Dermis microvascular lymphatic vessel endothelial cell (primary cell): ENCODE results near the gene SIK3. TPM values are rescaled to one million over a fixed set of nuclear protein-coding genes. Genes with fewer than 3 reads are reported as not detected.
"Not testable (repeated sequence)": the region's sequence is repeated elsewhere in the genome, so short reads cannot be mapped to it uniquely, and the experiment has no call there.

Experiments
- DNase-seq, 2 donors: peaks; one replicate each; pipeline versions ENCODE4 v3.0.0 to v3.0.0-alpha.2; 2010; ENCODE audit warnings: low read depth in 2 of 2
- total RNA-seq: library from RNA; depleted of rRNA; stranded (reverse); fragments of >200 nt; gene quantifications from 2 replicates; pipeline ENCODE4 v1.2.1, GENCODE V29; 2014

The SIK3 gene
- total RNA-seq, 1 donor from 2014 or later = 6.4 TPM

DNA sequence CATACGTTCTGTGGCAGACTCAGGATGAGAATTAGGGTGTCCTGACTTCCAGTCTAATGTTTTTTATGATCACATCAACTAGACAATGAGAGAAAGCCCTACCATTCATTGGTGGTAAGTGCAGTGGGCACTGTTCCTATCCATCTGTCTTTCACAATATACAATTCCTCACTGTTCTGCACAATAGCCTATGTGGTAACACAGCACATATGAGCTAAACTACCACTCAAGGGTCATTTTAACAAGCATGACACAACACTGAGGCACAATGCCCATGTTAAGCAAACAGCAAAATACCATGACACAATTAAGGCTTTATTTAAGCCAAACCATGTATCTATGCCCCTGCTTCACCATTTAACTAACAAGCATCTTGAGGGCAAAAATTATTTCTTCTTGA is 52.3 kb downstream of the SIK3 start:
- no peak for DNase-seq

DNA sequence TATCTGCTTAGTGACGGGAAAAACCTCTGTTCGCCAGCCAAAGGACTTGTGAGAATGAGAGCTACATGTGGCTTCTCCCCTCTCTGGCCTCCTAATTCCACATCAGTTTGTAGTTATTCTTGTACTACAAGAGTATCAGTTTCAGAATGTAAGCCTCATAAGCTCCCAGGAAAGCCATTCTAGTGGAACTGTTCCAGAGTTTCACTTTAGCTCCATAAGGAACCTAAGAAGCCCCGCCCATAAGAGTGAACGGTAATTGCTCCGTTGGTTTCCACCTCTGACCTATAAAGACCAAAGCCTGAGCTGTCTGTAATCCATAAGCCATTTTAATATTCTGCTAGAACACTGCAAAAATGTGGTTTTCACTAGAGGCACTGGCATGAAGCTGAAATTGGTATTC is 53.0 kb downstream of the SIK3 start:
- no peak for DNase-seq

DNA sequence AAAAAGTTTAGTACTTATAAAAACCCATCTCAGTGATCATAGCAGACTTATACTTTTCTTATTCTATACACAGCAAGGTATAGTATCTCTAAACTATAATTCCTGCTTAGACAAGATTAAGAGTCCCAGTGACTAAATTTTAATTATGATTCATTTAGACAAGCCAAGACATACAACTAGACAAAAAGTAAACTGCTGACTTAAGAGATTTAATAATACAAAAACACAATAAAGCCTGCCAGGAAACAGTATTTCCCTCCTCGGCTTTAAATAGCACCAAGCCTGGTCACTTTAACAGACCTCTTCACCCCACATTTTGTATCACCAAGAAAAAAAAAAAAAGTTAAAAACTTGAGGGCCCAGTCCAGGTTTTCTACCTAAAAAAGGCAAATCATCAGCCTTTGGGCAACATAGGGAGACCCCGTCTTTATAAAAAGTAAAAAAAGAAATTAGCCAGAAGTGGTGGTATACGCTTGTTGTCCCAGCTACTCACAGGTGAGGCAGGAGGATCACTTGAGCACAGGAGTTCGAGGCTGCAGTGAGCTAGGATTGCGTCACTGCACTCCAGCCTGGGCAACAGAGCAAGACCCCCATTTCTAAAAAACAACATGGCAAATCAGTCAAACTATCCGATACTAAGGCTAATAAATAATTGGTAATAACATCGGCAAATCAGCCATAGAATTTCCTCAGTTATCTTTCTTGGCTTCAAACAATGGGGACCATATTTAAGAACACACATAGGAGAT is 53.8 kb downstream of the SIK3 start:
- peak in 1 of 2 donors; percentile 58 for DNase-seq

DNA sequence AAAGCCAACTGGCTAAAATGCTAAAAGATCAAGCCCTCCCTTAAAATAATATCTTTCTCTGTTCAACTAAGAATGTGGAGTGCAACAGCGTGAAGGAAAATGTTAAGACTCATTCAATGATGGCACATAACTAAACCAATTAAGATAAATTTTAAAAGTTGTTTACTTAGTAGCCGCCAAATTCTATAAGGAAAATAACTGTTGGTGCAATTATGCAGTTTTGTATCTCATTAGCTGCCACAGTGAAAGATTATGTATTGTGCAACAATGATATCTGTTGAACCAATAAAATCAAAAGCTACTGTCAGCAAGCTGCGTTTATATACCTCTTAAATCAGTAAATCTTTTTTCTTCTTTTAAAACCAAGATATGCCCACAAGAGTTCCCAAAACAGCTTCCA is 55.5 kb downstream of the SIK3 start:
- no peak for DNase-seq

DNA sequence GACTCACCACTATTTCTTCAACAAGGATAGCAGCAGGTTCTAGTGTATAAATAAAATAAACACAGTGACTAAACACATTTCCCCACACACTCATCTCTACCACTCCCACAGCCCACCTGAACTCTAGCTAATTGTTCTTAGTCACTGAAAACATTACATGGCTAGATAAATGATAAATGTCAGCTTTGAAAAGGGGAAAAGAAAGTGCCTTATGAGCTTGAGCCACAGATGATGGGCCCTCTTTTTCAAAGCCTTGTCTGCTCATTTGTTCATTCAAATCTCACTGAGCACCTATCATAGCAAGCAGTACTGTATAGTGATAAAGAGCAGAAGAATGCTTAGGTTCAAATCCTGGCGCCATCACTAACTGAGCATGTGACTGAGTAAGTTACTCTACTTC is 58.3 kb downstream of the SIK3 start:
- DNase-seq = peak in 1 of 2 donors; percentile 35

DNA sequence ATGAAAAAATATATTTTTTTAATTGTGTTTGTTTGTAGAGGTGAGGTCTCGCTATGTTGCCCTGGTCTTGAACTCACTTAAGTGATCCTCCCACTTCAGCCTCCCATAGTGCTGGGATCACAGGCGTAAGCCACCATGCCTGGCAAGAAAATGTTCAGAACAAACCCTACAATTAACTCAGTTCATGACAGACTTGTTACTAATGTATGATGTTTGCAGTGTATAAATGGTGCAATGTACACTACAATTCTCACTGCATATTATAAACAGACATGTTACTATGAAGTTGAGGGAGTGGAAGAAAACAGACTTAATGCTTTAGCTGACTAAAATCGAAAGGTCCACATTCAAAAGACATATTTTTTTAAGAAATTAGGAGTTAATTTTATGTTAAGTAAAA is 59.0 kb downstream of the SIK3 start:
- no peak for DNase-seq

DNA sequence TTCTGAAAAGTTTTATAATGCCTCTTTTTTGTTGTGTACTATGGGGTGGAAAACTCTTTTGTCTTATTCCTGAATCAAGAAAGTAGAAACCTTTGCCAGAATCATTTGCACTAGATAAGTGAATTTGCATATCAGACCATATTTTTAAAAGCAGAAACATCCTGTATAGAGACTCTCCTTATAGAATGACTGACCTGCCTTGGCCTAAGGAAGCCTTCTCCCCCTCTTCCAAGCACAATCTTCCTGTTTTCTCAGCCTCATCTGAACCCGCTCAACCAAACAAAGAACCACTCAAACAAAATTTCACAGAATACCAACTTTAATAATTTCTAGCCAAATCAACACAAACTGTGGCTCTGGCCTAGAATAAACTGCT is 60.3 kb downstream of the SIK3 start:
- peak in 1 of 2 donors; percentile 61 for DNase-seq

DNA sequence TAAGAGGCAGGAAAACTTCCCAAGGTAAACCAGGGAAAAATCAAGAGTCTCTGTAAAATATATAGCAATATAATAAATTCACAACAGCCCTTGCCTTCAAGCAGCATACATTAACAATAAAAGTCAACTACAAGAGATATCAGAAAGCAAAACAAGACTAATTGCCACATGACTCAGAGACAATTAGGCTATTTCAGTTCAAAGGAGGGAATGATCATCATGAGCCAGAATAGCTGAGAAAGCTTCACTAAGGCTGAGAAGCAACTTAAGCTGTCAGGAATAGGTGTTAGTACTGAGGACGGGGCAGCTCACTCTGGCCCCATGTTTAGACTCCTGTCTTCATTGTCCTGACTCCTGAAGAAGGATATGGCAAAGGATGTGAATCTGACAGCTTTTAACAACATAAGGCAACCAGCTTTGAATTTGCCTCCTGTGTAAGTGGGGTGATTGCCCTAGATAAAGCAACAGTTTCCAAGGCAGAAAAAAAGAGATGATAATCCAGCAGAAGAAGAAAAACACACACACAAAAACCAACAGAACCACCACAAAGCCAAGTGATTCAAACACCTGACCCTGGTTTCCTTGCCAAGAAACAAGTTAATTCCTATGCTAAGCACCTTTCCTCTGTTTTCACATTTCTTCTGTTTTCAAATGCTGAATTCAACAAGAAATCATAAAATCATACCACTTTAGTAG is 60.8 kb downstream of the SIK3 start:
- peak in 1 of 2 donors; percentile 70 for DNase-seq

DNA sequence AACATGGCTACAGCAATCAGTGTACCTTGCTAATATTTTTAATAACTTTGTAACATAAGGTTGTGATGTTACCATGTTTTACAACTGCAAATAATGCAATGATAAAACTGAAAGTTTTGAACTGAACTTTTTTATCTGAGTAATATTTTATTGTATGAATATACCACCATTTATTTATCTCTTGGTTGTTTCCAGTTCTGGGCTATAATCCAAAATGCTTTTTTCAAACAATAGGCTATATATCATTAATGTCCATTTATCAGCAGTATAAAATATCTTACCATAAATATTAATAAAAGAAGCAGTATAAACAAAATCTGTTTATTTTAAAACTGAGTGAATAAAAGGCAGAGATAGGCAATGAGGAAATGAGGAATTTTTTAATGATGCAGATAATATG is 63.3 kb downstream of the SIK3 start:
- peak in 1 of 2 donors; percentile 30 for DNase-seq

DNA sequence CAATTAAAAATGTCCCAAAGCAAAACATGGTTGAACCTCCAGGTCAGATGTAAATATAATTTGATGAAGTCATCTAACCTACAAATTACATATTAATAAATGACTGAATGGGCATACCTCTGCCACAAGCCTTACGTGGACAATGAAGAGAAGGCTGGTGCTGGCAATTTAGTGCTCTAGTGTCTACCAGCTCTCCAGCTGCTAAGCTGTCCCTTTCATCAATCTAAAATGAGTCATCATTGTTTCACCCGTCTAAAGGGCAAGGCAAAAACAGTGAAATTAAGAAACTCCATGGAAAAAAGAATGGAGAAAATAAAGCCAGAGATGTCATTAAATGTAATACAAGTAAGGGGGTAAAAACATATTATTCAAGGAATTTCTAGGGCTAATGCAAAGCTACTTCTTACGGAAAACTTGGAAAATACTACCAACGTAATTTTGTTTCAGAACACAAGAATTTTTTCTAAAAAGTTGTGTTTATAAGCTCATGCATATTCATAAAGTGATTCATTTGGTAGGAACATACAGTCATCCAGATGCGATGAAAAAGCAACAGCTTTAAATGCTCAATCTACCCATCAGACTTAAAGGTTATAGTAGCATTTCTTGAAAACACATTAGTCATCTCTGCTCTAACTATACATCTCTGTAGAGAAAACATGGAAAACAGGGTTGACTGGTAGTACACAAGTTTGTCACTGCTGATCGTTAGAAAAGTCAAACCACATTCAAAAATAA is 71.5 kb downstream of the SIK3 start:
- DNase-seq = peak in 1 of 2 donors; percentile 9

DNA sequence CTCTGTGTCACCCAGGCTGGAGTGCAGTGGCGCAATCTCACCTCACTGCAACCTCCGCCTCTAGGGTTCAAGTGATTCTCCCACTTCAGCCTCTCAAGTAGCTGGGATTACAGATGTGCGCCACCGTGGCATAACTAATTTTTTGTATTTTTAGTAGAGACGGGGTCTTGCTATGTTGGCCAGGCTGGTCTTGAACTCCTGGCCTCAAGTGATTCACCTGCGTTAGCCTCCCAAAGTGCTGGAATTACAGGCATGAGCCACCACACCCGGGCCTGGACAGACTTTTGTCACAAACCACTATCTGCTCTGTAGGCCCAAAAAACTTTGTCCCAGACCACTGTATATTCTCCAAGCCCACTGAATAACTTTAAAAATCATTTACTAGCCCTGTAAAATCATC is 74.5 kb downstream of the SIK3 start:
- DNase-seq = not testable (repeated sequence)

DNA sequence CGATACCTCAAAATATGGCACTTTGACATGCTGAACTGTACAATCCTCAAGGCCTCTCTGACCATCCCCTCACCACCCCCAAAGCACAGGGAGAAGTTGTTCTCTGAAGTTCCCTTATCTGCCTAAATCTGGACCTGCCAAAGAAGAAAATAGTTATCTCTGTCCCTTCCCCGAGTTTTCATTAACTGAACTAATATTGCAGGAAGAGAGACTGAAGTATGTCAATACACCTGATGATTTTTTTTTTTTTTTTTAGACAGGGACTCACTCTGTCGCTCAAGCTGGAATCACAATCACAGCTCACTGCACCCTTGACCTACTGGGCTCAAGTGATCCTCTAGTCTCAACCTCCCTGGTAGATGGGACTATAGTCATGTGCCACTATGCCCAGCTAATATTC is 75.0 kb downstream of the SIK3 start:
- DNase-seq = no peak

DNA sequence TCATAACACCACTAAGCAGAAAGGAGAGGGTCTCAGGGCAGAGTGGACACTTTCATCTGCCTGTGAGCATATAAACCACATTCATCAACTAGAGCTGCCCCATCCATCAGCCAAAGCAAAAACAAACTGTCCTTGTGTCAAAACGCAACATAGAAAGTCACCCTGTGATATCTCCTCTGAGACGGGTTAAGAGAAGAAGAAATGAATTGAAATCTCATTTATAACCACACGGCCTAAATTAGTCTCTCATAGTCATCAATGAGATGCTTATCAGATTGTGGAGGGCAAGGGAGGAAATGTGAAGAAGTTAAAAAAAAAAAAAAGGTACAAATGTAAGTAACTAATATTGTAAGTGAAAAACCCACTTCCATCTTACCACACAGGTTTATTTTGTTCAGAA is 75.7 kb downstream of the SIK3 start:
- DNase-seq = no peak

DNA sequence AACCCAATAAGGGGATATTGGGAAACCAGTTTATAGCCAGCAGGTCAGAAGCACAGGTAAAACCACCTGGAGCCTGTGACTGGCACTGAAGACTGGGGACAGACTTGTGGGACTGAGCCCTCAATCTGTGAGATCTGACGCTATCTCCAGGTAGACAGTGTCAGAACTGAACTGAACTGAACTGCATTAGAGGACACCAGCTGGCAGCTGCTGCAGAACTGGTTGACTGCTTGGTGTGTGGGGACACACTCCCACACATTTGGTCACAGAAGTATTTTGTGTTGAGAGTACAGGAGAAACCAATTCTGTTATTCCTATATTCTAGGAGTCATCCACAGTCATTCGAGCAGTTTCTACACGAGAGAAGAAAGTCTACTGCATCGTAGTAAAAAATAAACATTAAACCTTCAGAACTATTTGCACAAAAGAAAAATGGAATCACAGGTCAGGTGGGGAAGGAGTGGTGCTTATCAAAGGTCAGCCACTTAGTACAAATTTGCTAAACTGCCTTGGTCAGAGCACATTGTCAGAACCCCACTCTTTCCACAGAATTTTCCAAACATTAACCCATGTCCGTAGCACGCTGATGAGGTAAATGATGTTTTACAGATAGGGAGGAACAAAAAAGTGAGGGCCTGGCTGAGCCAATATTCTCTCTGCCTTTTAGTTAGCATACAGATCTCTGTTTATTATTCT is 77.2 kb downstream of the SIK3 start:
- DNase-seq = no peak

DNA sequence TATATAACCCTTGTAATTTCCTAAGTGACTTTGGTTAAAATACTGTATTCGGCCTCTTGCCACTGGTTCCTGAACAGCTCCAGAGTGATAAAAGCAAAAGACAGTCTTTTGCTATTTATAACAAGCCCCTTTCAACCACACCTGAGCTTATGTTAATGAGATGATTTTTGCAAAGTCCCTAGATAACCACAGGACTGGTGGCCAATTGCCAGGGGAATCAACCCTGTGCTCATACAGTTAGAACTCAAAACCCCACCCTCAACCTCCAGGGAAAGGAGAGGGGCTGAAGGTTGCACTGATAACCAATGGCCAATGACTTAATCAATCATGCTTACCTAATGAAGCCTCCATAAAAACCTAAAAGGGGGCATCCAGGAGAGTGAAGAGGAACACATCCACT is 77.9 kb downstream of the SIK3 start:
- no peak for DNase-seq

DNA sequence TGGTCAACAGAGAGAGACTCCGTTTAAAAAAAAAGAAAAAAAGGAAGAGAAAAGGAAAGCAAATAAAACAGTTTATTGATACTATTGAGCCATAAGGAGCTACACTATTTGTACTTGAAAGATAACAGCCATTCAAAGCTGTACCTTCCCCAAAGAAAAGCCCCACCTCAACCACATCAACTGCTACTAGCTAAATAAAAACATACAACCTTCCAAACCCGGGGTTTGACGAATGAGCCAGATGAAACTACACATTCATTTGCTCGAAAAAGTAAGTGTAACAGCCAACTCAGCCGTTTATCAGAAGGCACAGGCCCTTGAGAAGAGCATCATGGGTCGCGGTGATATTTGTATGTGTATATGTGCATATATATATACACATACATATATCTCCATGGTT is 78.4 kb downstream of the SIK3 start:
- DNase-seq = no peak

DNA sequence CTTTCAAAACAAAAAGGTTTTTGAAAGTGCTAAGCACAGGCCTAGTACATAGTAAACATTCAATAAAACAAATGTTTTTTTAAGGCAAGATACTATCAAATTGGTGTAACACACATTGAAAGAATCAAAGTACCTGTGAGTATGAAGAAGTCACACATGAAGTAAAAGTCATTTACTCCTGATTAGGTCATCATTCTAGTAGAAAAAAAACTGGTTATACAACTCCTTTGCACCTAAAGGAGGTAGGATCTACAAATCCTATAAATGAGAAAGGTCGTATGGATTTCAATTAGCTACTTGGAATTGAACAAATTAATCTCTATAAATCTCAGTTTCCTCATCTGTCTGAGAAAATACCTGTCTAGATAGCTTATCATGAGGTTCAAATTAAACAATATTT is 80.8 kb downstream of the SIK3 start:
- no peak for DNase-seq

DNA sequence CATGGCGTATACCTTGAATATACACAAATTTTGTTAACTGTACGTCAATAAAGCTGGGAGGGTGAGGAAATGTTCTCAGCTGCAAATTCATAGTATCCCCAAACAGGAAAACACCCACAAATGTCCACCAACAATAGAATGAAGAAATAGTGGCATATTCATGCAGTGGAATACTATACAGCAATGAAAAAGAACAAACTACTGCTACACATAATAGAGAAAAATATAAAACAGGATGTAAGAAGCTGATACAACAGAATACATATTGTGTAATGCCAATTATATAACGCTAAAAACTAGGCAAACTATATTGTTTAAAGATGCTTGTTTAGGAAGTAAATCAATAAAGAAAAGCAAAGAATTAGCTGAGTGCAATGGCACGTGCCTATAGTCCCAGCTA is 81.5 kb downstream of the SIK3 start:
- DNase-seq = no peak

DNA sequence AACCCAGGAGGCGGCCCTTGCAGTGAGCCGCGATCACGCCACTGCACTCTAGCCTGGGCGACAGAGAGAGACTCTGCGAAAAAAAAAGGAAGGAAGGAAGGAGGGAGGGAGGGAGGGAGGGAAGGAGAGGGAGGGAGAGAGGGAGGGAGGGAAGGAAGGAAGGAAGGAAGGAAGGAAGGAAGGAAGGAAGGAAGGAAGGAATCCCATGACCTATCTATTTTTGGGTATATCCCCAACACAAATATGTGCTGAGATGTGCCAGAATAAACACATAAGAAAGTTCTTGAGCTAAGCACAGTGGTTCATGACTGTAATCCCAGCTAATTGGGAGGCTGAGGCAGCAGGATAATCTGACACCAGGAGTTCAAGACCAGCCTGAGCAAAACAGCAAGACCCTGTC is 82.0 kb downstream of the SIK3 start:
- no peak for DNase-seq

DNA sequence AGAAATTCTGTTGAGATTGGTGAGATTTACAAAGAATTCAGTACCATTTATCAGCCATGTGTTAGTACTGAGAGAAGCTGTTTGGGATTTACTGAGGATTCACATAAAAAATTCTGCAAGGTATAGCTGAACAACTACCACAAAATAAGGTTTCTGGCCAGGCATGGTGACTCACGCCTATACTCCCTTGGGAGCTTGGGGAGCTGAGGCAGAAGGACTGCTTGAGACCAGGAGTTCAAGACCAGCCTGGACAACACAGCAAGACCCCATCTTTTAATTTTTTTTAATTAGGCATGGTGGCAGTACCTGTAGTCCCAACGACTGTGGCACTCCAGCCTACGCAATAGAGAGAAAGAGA is 86.7 kb downstream of the SIK3 start:
- peak in 1 of 2 donors; percentile 62 for DNase-seq

DNA sequence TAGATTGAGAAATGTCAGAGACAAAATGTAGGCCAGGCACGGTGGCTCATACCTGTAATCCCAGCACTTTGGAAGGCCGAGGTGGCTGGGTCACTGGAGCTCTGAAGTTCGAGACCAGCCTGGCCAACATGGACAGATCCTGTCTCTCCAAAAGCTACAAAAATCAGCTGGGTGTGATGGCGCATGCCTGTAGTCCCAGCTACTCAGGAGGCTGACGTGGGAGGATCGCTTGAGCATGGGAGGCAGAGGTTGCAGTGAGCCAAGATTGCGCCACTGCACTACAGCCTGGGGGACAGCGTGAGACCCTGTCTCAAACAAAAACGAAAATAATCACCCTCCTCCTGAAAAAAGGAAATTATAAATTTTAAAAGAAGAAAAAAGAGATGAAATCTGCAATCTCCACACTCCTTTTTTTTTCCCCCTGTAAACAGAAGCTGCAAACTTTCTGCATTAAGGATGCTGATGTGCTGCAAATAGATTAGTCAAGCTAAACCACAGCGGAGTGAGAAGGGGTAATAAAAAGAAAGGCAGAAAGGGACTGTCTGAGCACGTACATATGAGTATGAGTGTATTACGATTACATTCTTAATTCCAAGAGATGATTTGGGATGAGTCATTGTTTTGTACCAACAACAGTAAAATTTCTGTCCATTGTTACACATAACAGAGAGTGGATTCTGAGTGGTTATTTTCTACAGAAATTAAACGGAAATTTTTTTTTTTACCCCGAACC is 87.3 kb downstream of the SIK3 start:
- DNase-seq = peak; percentile 26 to 77
